Stimulated activated CD8-positive, alpha-beta memory T cell treated with anti-CD3 and anti-CD28 coated beads, Interleukin-2, amount 100 ng/mL, for 48 hours (primary cell): Measurements from ENCODE around the gene CA12.

Source experiments
- DNase-seq, 2 donors: peaks; one replicate each; pipeline ENCODE4 v3.0.0-alpha.2; 2020; ENCODE audit warnings: low read depth in 2 of 2

Gene CA12

DNA sequence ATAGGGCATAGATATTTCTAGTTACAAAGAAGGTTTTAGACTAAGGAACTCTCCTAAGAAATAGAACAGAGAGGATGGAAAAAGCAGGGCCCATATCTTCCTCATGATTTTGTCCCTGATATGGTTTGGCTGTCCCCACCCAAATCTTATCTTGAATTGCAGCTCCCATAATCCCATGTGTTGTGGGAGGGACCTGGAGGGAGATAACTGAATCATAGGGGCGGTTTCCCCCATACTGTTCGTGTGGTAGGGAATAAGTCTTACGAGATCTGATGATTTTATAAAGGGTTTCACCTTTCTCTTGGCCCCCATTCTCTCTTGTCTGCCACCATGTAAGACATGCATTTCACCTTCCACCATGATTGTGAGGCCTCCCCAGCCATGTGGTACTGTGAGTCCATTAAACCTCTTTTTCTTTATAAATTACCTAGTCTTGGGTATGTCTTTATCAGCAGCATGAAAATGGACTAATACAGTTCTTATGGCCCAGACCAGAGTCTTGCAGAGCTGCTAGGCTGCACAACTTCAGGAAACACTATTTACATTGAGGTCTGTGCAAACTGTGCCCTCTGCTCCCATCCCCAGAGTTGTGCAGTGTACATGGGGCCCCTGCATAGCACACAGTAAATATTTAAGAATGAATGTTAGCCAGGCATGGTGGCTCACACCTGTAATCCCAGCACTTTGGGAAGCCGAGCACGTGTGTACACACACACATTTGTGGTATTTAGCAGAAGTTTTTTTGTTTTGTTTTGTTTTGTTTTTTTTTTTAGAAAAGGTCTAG lies 20.3 kb upstream of the CA12 start:
- no peak for DNase-seq

DNA sequence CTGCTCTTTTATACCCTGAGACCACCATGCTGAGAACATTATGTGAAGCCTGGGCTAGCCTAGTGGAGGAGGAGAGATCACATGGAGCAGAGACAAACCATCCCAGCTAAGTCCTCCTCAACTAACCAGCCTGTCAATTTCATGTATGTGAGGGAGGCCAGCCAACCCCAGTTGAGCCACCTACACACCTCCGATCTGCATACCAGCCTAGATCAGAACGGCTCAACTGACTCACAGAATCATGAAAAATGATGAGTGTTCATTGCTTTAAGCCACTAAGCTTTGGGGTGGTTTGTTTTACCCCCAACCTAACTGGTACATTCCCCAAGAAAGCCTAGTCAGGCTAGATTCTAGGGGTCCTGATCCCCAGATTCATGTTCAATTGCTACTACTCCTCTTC lies 19.4 kb upstream of the CA12 start:
- DNase-seq = peak in 1 of 2 donors; percentile 22

GRCh38 chr15:63398456-63398855 lies 16.8 kb upstream of the CA12 start:
- DNase-seq = no peak

DNA sequence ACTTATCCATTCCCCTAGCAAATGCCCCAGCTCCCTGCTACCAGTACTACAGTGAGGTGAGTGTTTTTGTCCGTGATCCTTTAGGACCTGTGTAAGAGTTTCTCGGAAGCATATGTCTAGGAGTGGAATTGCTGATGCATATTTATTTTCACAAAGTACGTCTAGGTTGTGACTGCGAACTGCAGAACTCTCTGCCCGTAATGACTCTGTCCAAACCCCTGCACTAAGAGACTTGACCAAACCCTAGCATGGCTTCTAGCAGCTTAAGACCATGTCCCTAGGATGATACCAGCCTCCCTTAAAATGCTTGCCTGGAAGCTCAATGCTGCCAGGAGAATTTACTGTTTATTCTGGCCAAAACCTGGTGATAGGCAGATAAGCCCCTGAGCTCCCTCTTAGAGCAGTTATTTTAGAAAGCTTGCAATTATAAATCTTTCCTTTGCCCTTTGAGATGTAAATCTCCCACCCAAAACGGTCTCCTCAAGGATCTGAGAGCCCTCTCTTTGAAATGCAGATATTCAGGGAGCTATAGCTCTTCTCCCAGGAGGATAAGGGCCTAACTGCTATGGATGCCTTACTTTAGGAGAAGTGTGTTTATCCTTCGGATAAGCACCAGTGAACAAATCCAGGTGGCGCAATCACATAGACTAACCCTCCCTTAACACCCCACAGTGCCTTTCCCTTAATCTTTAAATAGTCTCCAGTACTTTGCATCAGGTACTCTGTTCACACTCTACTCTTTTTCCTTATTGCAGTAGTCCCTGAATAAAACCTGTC lies 14.7 kb upstream of the CA12 start:
- DNase-seq = no peak

DNA sequence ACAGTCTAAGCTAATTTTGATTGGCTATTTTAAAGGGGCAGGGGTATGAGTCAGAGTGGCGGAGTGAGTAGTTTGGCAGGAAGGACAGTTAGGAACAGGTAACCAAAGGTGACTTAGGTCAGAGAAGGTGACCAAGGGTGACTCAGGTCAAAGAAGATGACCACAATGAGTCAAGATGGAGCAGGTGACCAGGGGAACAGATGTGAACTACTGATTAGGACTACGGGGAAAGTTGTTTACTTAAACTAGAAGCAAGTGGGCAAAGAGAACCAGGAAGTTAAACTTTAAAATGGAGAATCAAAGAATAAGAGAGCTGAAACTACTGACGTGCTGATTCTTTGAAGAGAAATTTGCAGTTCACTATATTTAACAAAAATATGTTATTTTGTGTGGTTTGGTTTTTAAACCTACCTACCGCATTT lies 14.1 kb upstream of the CA12 start:
- DNase-seq = no peak

- DNase-seq = no peak
Measured at GRCh38 chr15:63392361-63393009, 10.8 kb upstream of the CA12 start.

DNA sequence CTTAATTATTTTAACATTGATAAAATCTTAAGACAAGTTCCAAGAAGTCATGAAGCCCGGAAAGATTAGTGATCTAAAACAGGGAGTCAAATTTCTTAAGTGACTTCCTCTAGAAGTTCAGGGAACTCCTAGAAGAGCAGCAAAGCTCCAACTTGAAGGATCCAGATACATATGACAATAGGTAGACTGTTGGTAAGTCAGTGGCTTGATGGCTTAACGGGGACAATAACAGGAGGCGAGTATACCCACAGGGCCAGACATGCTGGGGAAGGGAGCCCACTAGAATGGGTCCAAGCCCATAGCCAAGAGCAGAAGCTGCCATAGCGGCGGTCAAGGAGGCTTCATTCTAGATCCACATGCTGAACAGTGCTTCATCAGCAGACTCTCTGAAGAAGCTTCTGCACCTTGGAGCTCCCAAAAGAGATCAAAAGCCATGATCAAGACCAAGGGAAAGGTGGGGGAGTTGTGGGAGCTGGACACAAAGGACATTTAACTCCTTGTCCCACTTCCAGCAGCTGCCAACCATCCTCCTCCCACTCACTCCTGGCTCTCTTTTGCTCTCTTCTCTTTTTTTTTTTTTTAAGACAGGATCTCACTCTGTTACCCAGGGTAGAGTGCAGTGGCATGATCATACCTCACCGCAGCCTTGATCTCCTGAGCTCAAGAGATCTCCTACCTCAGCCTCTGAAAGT lies 10.2 kb upstream of the CA12 start:
- no peak for DNase-seq

GRCh38 chr15:63390689-63391088 lies 9.0 kb upstream of the CA12 start:
- DNase-seq = no peak

- DNase-seq = no peak
Measured at GRCh38 chr15:63389902-63390670, 8.4 kb upstream of the CA12 start.

DNA sequence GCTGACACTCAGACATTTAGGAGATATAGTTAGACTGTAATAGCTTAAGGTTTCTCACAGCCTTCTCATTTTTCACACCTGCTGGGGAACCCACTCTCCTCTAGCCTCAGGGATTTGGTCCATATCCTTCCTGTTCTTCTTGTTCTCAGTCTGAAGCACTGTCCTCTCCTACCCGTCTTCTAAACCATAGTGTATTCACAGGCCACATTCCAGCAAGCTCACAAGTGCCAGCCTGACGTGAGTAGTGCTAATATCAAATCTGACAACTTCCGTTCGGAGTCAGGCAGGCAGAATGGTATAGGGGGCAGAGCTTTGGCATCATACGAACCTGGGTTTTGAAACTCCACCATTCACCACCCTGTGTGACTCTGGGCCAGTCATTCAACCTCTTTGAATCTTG lies 6.9 kb upstream of the CA12 start:
- DNase-seq = no peak

DNA sequence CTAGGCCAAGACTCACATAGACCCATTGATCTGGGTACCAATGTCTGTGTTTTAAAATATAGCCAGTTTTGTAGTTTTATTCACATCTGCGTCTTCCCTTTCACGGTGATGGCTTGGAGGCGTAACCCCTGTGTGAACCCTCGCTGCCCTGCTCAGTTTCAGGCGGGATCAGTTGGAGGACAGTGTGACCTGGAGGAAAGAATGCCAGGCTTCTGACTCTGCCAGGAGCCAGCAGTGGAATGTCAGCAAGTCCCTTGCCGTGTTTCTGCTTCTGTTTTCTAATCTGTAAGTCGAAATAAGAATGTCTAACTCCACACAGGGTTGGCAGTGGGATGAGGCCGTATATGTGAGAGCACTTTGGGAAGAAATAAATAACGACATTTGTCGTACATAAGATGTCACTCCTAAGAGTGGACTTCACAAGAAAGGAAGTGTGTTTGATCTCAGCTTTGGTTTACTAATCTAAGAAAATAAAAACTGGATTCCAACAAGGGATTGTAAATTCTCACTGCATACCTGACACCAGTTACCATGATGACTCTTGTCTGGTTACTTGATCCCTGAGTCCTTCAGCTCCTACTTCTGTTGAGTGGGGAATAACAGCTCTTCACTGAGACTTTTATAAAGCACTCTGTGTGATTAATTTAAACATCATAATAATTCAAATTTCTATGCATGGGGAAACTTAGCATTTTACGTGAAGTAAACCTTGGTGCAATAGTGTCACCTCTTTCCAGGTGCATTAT lies 6.3 kb upstream of the CA12 start:
- DNase-seq = no peak

DNA sequence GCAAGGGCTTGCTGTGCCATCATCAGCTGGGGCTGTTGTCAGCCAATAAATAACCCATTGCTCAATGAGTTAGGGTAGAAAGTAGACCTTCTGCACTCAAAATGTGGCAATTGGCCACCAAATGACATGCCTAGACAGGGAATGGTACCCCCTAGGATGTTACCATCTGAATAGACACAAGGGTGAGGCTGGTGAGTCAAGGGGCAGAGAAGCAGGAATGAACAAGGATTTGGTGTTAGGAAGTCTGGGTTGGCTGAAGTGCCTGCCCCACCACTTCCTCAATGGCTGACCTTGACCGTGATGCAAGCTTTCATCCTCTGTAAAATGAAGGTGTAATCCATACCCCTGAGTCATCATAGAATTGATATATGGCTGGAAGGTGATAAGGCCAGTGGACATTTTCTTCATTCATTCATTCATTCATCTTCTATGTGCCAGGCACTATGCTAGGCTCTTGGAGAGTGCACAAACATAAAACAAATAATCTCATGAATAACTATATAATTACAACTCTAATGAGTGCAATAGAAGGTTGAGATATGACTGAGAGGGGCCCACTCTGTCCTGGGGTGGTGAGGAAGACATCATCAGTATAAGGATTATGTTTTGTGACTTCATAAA lies 4.4 kb upstream of the CA12 start:
- DNase-seq = no peak

- no peak for DNase-seq
Measured at GRCh38 chr15:63384906-63385305, 3.3 kb upstream of the CA12 start.

GRCh38 chr15:63382966-63383710 lies 1.5 kb upstream of the CA12 start:
- DNase-seq = no peak

DNA sequence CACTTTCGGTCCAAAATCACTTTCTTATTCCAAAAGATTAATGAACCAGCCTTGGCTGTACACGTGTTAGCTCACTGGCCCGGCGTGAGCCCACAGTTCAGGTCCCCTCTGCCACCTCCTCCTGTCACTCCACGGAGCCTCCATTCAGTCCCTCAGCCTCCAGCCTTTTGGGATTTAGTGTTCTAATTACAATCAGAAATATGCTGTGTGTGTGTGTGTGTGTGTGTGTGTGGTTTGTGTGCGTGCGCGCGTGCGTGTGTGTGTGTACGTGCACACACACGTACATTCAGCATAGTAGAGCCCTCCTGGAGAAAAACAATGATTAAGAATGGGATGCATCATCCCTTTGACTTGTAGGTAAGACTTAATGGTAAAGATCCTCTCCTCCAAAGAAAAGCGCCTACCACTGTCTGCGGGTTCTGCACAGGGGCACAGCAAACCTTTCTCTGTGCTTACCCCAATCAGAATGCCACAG lies 801 bp downstream of the CA12 start:
- DNase-seq = no peak

- DNase-seq = no peak
Measured at GRCh38 chr15:63380151-63380807, 1.4 kb downstream of the CA12 start.

DNA sequence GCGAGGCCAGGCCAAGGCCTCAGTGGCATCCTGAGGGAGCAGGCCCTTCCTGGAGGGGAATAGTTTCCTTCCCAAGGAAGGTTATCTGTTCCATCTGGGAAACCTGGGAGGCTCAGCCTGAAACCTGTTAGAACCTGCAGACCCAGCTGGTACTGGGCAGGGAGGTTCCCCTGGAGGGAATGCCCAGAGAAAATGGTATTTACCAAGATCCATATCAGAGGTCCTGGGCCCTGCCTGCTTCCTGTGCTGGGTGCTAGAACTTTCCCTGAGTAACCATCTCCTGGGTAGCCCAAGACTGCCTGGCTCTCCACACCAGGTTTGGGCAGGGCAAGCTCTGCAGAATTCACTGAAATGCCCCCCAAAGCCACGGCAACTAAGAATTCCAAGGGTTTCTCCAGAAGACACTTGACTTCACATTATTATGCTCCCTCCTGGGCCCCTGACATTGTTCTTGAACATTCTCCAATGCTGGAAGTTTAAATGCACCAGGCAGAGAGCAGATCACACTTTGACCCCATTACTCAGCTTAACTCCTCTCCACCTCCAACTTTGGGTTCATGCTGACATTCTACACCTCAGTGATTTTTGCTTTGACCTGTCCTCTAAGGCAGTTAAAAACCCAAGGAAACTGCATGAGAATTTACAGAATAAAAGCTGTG lies 2.0 kb downstream of the CA12 start:
- no peak for DNase-seq

DNA sequence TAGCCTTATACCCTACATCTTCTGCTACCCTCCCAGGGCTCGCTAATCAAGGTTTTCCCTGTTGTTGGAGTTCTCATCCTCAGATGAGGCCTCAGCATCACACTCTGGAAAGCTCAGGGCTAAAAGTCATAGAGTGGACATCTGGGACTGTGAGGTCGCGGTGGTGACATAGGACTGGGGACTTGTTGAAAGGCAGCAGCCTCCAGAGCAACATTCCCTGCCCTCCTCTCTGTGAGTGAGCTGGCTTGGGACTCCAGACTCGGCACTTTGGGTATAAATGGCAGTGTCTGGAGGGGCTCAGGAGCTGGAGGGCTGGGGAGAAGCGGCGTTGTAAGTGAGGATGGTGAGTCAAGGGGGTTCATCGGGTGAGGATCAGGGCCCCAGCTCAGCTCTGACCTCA lies 2.7 kb downstream of the CA12 start:
- DNase-seq = no peak
